GM12878 (cell line): ENCODE results near the gene ITFG1. TPM values are rescaled to one million over a fixed set of nuclear protein-coding genes. Genes with fewer than 3 reads are reported as not detected.

ENCODE experiments used
- ATAC-seq: fragments of 200-7000 bp; cut with Tn5 transposase; 3 replicates; pipeline ENCODE4 v1.9.1; 2020; ENCODE audit warnings: mild to moderate bottlenecking, moderate library complexity
- BruUV-seq: library from RNA; stranded (reverse); fragments of 400-500 nt; replicated peaks from 2 replicates; lab custom pipeline; 2021; lab: Mats Ljungman, UMichigan
- CTCF ChIA-PET: fragments of 300-600 bp; sonication (Branson Sonifier 250); formaldehyde crosslinking; extraction: SDS; loops from one replicate; lab custom pipeline; 2021; ENCODE audit warnings: inconsistent platforms; lab: Yijun Ruan, JAX
- POLR2A ChIA-PET: fragments of 350-600 bp; formaldehyde crosslinking; extraction: SDS; loops from one replicate; lab custom pipeline; 2021; ENCODE audit warnings: inconsistent platforms; lab: Charles Lee
- RAD21 ChIA-PET: fragments of 300-600 bp; sonication (Branson Sonifier 250); formaldehyde crosslinking; loops from one replicate; lab custom pipeline; 2023; ENCODE audit warnings: antibody characterized with exemption; ENCODE audit not compliant: unreplicated experiment; lab: Charles Lee
- SMC1A ChIA-PET: fragments of 300-600 bp; sonication (Branson Sonifier 250); formaldehyde crosslinking; loops from one replicate; lab custom pipeline; 2023; ENCODE audit not compliant: unreplicated experiment, uncharacterized antibody; lab: Charles Lee
- DNase-seq: peaks from one replicate; pipeline ENCODE4 v3.0.0-alpha.2; 2011; ENCODE audit warnings: low read depth, low spot score
- FAIRE-seq: peaks from 3 replicates; lab custom pipeline; 2011; peaks lifted over from hg19 to GRCh38; lab: Jason Lieb, UNC
- H2AFZ ChIP-seq: 2 replicates; pipeline ENCODE4 v1.6.0; 2011; ENCODE audit warnings: low read depth, low read length, control low read depth; ENCODE audit not compliant: control insufficient read depth
- H3K27ac ChIP-seq: 2 replicates; pipeline ENCODE4 v1.5.1; 2011; ENCODE audit warnings: control low read depth; ENCODE audit not compliant: control insufficient read depth, insufficient read depth
- H3K27me3 ChIP-seq, 2 experiments: replicated peaks in 1 of 2; 2 replicates each; pipeline versions ENCODE4 v1.6.0 to v1.6.1; 2011; ENCODE audit warnings: low read length in 1 of 2; ENCODE audit not compliant: control insufficient read depth in 2 of 2, insufficient read depth in 2 of 2
- H3K36me3 ChIP-seq, 2 experiments: 2 replicates each; pipeline ENCODE4 v1.5.1; 2011; ENCODE audit warnings: low read length in 1 of 2; ENCODE audit not compliant: control insufficient read depth in 2 of 2, insufficient read depth in 2 of 2
- H3K4me1 ChIP-seq: 2 replicates; pipeline ENCODE4 v1.6.1; 2011; ENCODE audit warnings: mild to moderate bottlenecking, low read length, moderate library complexity, mixed read lengths; ENCODE audit not compliant: control insufficient read depth, insufficient read depth
- H3K4me2 ChIP-seq: 2 replicates; pipeline ENCODE4 v1.6.0; 2011; ENCODE audit warnings: control low read depth; ENCODE audit not compliant: control insufficient read depth, insufficient read depth
- H3K4me3 ChIP-seq: fragments of 200-600 bp; sonication (generic); 2 replicates; pipeline ENCODE4 v1.5.1; 2016
- H3K79me2 ChIP-seq: 2 replicates; pipeline ENCODE4 v1.6.0; 2011; ENCODE audit warnings: low read length; ENCODE audit not compliant: control insufficient read depth, insufficient read depth
- H3K9ac ChIP-seq: 2 replicates; pipeline ENCODE4 v1.8.0; 2011; ENCODE audit warnings: low read length, control low read depth, mixed read lengths; ENCODE audit not compliant: control insufficient read depth, insufficient read depth
- H3K9me3 ChIP-seq: replicated peaks from 3 replicates; pipeline ENCODE4 v1.5.1; 2011; ENCODE audit warnings: mild to moderate bottlenecking, low read length; ENCODE audit not compliant: control insufficient read depth, insufficient read depth
- H4K20me1 ChIP-seq: 2 replicates; pipeline ENCODE4 v1.6.0; 2011; ENCODE audit not compliant: control insufficient read depth, insufficient read depth
- BRCA1 ChIP-seq: IDR thresholded peaks from 2 replicates; pipeline ENCODE4 v1.6.1; 2011; ENCODE audit warnings: low read depth, low read length, improper control_type of control experiment
- CEBPB ChIP-seq, 2 experiments: fragments of 150-350 bp in 1 of 2; IDR thresholded peaks; 2 replicates each; pipeline ENCODE4 v1.6.1; 2012 to 2014; ENCODE audit warnings: low read depth in 2 of 2, low read length in 2 of 2, borderline replicate concordance in 1 of 2, inconsistent platforms in 1 of 2
- CHD1 ChIP-seq: IDR thresholded peaks from 2 replicates; pipeline ENCODE4 v1.6.1; 2012; ENCODE audit warnings: low read depth, low read length, improper control_type of control experiment
- HDAC2 ChIP-seq: fragments of 200-600 bp; sonication (generic); IDR thresholded peaks from 2 replicates; pipeline ENCODE4 v1.6.1; 2017
- IKZF2 ChIP-seq, 2 experiments: fragments of 450-650 bp; IDR thresholded peaks; 2 replicates each; pipeline ENCODE4 v1.6.1; 2017; ENCODE audit warnings: mild to moderate bottlenecking in 2 of 2, moderate library complexity in 2 of 2
- JUND ChIP-seq: IDR thresholded peaks from 2 replicates; pipeline ENCODE4 v1.6.1; 2012; ENCODE audit warnings: low read depth, mild to moderate bottlenecking, low read length, improper control_type of control experiment, moderate library complexity
- MYB ChIP-seq: fragments of 150-350 bp; IDR thresholded peaks from 2 replicates; pipeline ENCODE4 v1.6.1; 2014; ENCODE audit warnings: mild to moderate bottlenecking, low read depth, low read length, borderline replicate concordance
- PAX8 ChIP-seq: fragments of 450-650 bp; IDR thresholded peaks from 2 replicates; pipeline ENCODE4 v1.6.1; 2017; ENCODE audit warnings: mild to moderate bottlenecking, moderate library complexity
- POLR2A ChIP-seq: IDR thresholded peaks from 2 replicates; pipeline ENCODE4 v1.6.1; 2011; ENCODE audit warnings: low read depth, mild to moderate bottlenecking, low read length
- POLR2AphosphoS5 ChIP-seq: IDR thresholded peaks from 2 replicates; pipeline ENCODE4 v1.6.1; 2011; ENCODE audit warnings: mild to moderate bottlenecking, low read length, inconsistent platforms
- RB1 ChIP-seq: fragments of 450-650 bp; formaldehyde crosslinking; IDR thresholded peaks from 2 replicates; pipeline ENCODE4 v1.6.1; 2017; ENCODE audit warnings: mild to moderate bottlenecking, borderline replicate concordance
- SIN3A ChIP-seq: IDR thresholded peaks from 2 replicates; pipeline ENCODE4 v1.6.1; 2012; ENCODE audit warnings: low read depth, low read length, improper control_type of control experiment
- SIX5 ChIP-seq: IDR thresholded peaks from 2 replicates; pipeline ENCODE4 v1.6.1; 2011; ENCODE audit warnings: mild to moderate bottlenecking, low read depth, low read length, moderate library complexity; ENCODE audit not compliant: severe bottlenecking
- SREBF2 ChIP-seq: IDR thresholded peaks from 2 replicates; pipeline ENCODE4 v1.6.1; 2012; ENCODE audit warnings: mild to moderate bottlenecking, low read length
- SUPT20H ChIP-seq: IDR thresholded peaks from 2 replicates; pipeline ENCODE4 v1.6.1; 2011; ENCODE audit warnings: low read depth, mild to moderate bottlenecking, low read length, moderate library complexity, borderline replicate concordance; ENCODE audit not compliant: control insufficient read depth
- TBL1XR1 ChIP-seq: IDR thresholded peaks from 2 replicates; pipeline ENCODE4 v1.6.1; 2012; ENCODE audit warnings: low read depth, low read length, improper control_type of control experiment
- TCF12 ChIP-seq: IDR thresholded peaks from 2 replicates; pipeline ENCODE4 v1.6.1; 2011; ENCODE audit warnings: low read depth, mild to moderate bottlenecking, low read length
- WRNIP1 ChIP-seq: IDR thresholded peaks from 2 replicates; pipeline ENCODE4 v1.6.1; 2011; ENCODE audit warnings: low read depth, low read length, improper control_type of control experiment, borderline replicate concordance
- WGBS: methylation state at CpG from one replicate; pipeline ENCODE4 v1.1.6; 2016; ENCODE audit warnings: low lambda C conversion rate; ENCODE audit not compliant: insufficient replicate concordance, insufficient coverage; ENCODE audit errors: missing lambda C conversion rate; 5-methylcytosine and 5-hydroxymethylcytosine counted together
- in situ Hi-C: fragments of 300-500 bp; cut with MboI; formaldehyde crosslinking; loops from 9 replicates; pipeline ENCODE4 v1.14.3; 2018; ENCODE audit warnings: mixed read lengths
- intact Hi-C: fragments of 100-400 bp; cut with micrococcal nuclease; formaldehyde crosslinking; loops from one replicate; pipeline ENCODE4 v1.14.2; 2022; ENCODE audit not compliant: unreplicated experiment
- polyA plus RNA-seq, 11 experiments: library from polyadenylated mRNA; depleted of rRNA in 4 of 11; unstranded in 6 of 11; stranded (reverse) in 5 of 11; fragments of >200 nt; fragmentation: Nextera tagmentation in 4 of 11; fragmentation: Illumina TruSeq in 1 of 11; extraction: Ambion mirVana in 4 of 11; extraction: Trizol in 1 of 11; gene quantifications; 1 replicate in 1 of 11; 2 replicates in 10 of 11; pipeline versions ENCODE4 v1.2.1 to v1.2.3, GENCODE V29; 2011 to 2016; ENCODE audit warnings: inconsistent platforms in 2 of 11, missing spikeins in 2 of 11, low read depth in 1 of 11
- total RNA-seq, 4 experiments: library from RNA; depleted of rRNA in 3 of 4; stranded (reverse); fragments of >200 nt in 3 of 4; fragmentation: Illumina TruSeq in 1 of 4; extraction: Trizol in 1 of 4; gene quantifications; 2 replicates each; pipeline versions ENCODE4 v1.2.1 to v1.2.3, GENCODE V29; 2013 to 2021
- TF ChIP-seq, protein P1 (sequence below): IDR thresholded peaks from 2 replicates; pipeline ENCODE4 v1.6.1; 2012; ENCODE audit warnings: low read depth, low read length, improper control_type of control experiment
- TF ChIP-seq, protein P2 (sequence below): fragments of 450-650 bp; formaldehyde crosslinking; IDR thresholded peaks from 2 replicates; pipeline ENCODE4 v1.5.0; 2022; ENCODE audit warnings: mild to moderate bottlenecking, missing genetic modification characterization

Gene ITFG1
- total and polyA plus RNA-seq, 10 of the 15 experiments (the other 5 are each of a cell fraction or from before 2014, with no cell fraction given) = 9.3 to 56.3 (median 28.6) TPM

DNA sequence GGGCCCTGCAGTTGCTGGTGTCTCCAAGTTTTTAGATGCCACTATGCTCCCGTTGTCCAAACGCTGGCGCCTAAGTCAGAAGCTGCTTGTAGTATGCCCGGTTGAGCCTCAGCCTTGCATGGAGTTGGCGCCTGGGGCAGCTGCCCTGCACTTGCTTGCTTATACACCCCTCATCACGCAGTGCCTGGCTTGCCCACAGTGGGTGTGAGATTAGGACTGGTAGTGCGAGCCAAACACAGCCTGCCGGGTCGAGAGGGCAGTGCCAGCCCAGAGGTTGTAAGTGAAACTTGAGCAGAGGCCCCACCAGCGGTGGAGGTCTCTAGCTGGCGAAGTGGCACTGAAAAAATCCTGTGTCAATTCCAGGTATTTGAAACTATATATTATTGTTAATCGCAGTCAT is 90.3 kb downstream of the ITFG1 start:
- FAIRE-seq = no peak
- no TSS peak for BruUV-seq
- ChIA-PET CTCF (no interaction called here), POLR2A (no interaction called here), SMC1A (no interaction called here), RAD21 (no interaction called here)
- H2AFZ ChIP-seq = no peak overlapping the region
- peaks cover 2% of the 10 kb centered on the region; the same call in 2 of the 3 replicates for H3K9me3 ChIP-seq
- H3K79me2 ChIP-seq = no peaks in the 10 kb centered on the region
- H3K36me3 ChIP-seq = peaks cover 0 to 6% of the 10 kb centered on the region in 2 experiments; a peak in 2 of 4 replicates
- intact Hi-C loops = no loop called here
- no peaks in the 10 kb centered on the region for H4K20me1 ChIP-seq
- H3K27ac ChIP-seq = no peak overlapping the region
- over 99% methylated on average over 12 of the region's 12 CpGs for WGBS
- no peak for TF ChIP-seq BRCA1
- TF ChIP-seq SUPT20H = no peak
- no peak for TF ChIP-seq CHD1
- no peak for TF ChIP-seq RB1
- TF ChIP-seq POLR2A = no peak
- no peak for TF ChIP-seq POLR2AphosphoS5
- no peak for TF ChIP-seq SREBF2
- no peak for TF ChIP-seq PAX8
- no peak for TF ChIP-seq TCF12
- TF ChIP-seq MYB = no peak
- TF ChIP-seq, protein P1, sequence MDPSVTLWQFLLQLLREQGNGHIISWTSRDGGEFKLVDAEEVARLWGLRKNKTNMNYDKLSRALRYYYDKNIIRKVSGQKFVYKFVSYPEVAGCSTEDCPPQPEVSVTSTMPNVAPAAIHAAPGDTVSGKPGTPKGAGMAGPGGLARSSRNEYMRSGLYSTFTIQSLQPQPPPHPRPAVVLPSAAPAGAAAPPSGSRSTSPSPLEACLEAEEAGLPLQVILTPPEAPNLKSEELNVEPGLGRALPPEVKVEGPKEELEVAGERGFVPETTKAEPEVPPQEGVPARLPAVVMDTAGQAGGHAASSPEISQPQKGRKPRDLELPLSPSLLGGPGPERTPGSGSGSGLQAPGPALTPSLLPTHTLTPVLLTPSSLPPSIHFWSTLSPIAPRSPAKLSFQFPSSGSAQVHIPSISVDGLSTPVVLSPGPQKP = no peak
- no peak for TF ChIP-seq HDAC2
- TF ChIP-seq, protein P2, sequence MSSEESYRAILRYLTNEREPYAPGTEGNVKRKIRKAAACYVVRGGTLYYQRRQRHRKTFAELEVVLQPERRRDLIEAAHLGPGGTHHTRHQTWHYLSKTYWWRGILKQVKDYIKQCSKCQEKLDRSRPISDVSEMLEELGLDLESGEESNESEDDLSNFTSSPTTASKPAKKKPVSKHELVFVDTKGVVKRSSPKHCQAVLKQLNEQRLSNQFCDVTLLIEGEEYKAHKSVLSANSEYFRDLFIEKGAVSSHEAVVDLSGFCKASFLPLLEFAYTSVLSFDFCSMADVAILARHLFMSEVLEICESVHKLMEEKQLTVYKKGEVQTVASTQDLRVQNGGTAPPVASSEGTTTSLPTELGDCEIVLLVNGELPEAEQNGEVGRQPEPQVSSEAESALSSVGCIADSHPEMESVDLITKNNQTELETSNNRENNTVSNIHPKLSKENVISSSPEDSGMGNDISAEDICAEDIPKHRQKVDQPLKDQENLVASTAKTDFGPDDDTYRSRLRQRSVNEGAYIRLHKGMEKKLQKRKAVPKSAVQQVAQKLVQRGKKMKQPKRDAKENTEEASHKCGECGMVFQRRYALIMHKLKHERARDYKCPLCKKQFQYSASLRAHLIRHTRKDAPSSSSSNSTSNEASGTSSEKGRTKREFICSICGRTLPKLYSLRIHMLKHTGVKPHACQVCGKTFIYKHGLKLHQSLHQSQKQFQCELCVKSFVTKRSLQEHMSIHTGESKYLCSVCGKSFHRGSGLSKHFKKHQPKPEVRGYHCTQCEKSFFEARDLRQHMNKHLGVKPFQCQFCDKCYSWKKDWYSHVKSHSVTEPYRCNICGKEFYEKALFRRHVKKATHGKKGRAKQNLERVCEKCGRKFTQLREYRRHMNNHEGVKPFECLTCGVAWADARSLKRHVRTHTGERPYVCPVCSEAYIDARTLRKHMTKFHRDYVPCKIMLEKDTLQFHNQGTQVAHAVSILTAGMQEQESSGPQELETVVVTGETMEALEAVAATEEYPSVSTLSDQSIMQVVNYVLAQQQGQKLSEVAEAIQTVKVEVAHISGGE (CRISPR knock-in tag) = no peak
- no peak for TF ChIP-seq TBL1XR1
- TF ChIP-seq SIX5 = no peak
- no peak for TF ChIP-seq WRNIP1
- no peak for TF ChIP-seq JUND
- TF ChIP-seq SIN3A = no peak
- TF ChIP-seq CEBPB (IDR thresholded peaks at IDR 0.05; ENCODE audit: borderline replicate concordance in 1 of 2, low read depth in 2 of 2, low read length in 2 of 2) = no peak
- TF ChIP-seq IKZF2 (IDR thresholded peaks at IDR 0.05) = no peak
- H3K4me2 ChIP-seq = no peak overlapping the region
- H3K4me1 ChIP-seq = no peaks in the 10 kb centered on the region
- H3K27me3 ChIP-seq = no peaks in the 10 kb centered on the region
- no peak for DNase-seq
- in situ Hi-C loops = no loop called here
- no peak overlapping the region for H3K9ac ChIP-seq
- ATAC-seq = no peak
- no peak overlapping the region for H3K4me3 ChIP-seq
